Measurements from ENCODE around the gene CEP120.
"Not testable (repeated sequence)": the region's sequence is repeated elsewhere in the genome, so short reads cannot be mapped to it uniquely, and the experiment has no call there.

Gene CEP120

GRCh38 chr5:123428521-123429220 lies 5.5 kb upstream of the CEP120 start:
- TF ChIP-seq ZFX (IDR thresholded peaks at IDR 0.05) (no peak), CTCF (conservative IDR thresholded peaks at IDR 0.05) (no peak)
- no peak overlapping the region; the same call in 1 of the 2 replicates for H3K27ac ChIP-seq

GRCh38 chr5:123427281-123427680 lies 4.1 kb upstream of the CEP120 start:
- TF ChIP-seq CTCF (conservative IDR thresholded peaks at IDR 0.05): no peak
- no peak for TF ChIP-seq ZFX (IDR thresholded peaks at IDR 0.05)
- no peak overlapping the region for H3K27ac ChIP-seq

- H3K27ac ChIP-seq: no peak overlapping the region
- no peak for TF ChIP-seq ZFX (IDR thresholded peaks at IDR 0.05)
- TF ChIP-seq CTCF (conservative IDR thresholded peaks at IDR 0.05): no peak
These were observed 2.2 kb upstream of the CEP120 start for GRCh38 chr5:123425431-123425830.

- no peak for TF ChIP-seq CTCF (conservative IDR thresholded peaks at IDR 0.05)
- TF ChIP-seq ZFX (IDR thresholded peaks at IDR 0.05): no peak
- H3K27ac ChIP-seq: peak overlapping the region; percentile 81
These were observed 548 bp downstream of the CEP120 start for GRCh38 chr5:123422433-123423277.

- no peak overlapping the region for H3K27ac ChIP-seq
- TF ChIP-seq CTCF (conservative IDR thresholded peaks at IDR 0.05): no peak
- no peak for TF ChIP-seq ZFX (IDR thresholded peaks at IDR 0.05)
These were observed 1.4 kb downstream of the CEP120 start for GRCh38 chr5:123421773-123422172.

GRCh38 chr5:123414974-123415373 lies 8.2 kb downstream of the CEP120 start:
- H3K27ac ChIP-seq: no peak overlapping the region
- TF ChIP-seq CTCF (conservative IDR thresholded peaks at IDR 0.05) (no peak), ZFX (IDR thresholded peaks at IDR 0.05) (no peak)

- H3K27ac ChIP-seq: no peak overlapping the region
These were observed 11.0 kb downstream of the CEP120 start for GRCh38 chr5:123412206-123412605.

GRCh38 chr5:123401999-123402398 lies 21.2 kb downstream of the CEP120 start:
- not testable (repeated sequence) for H3K27ac ChIP-seq

More at GRCh38 chr5:123412206-123412605, 11.0 kb downstream of the CEP120 start:
- no peak for TF ChIP-seq CTCF (conservative IDR thresholded peaks at IDR 0.05)
- TF ChIP-seq ZFX (IDR thresholded peaks at IDR 0.05): no peak

Data from C4-2B (cell line).